HepG2 (cell line): ENCODE results near the gene PPAN. TPM values are rescaled to one million over a fixed set of nuclear protein-coding genes. Genes with fewer than 3 reads are reported as not detected.

ENCODE experiments used
- FOXA3 ChIP-seq: IDR thresholded peaks from 2 replicates; pipeline ENCODE4 v1.6.1; 2016; ENCODE audit warnings: missing genetic modification reagents, missing compliant biosample characterization
- IKZF1 ChIP-seq: fragments of 450-650 bp; IDR thresholded peaks from 2 replicates; pipeline ENCODE4 v1.7.1; 2016
- PHF5A ChIP-seq: IDR thresholded peaks from one replicate; pipeline ENCODE4 v1.6.1; 2018; ENCODE audit warnings: low read depth, missing genetic modification reagents; ENCODE audit not compliant: unreplicated experiment
- POLR2AphosphoS2 ChIP-seq: IDR thresholded peaks from 2 replicates; pipeline ENCODE4 v1.6.1; 2011; ENCODE audit warnings: low read depth, low read length, improper control_type of control experiment
- PRPF4 ChIP-seq: fragments of 200-400 bp; formaldehyde crosslinking; IDR thresholded peaks from 2 replicates; pipeline ENCODE4 v1.6.1; 2016; ENCODE audit warnings: low read length, low read depth; ENCODE audit not compliant: poor library complexity, severe bottlenecking
- SCMH1 ChIP-seq: sonication (generic); formaldehyde crosslinking; IDR thresholded peaks from 2 replicates; pipeline ENCODE4 v1.9.0; 2021; ENCODE audit warnings: missing genetic modification reagents, mild to moderate bottlenecking, borderline replicate concordance
- TCF7 ChIP-seq: sonication (generic); IDR thresholded peaks from 2 replicates; pipeline ENCODE4 v1.6.1; 2016; ENCODE audit warnings: antibody characterized with exemption, low read depth
- ZBTB20 ChIP-seq: sonication (generic); formaldehyde crosslinking; IDR thresholded peaks from 2 replicates; pipeline ENCODE4 v1.8.1; 2023; ENCODE audit warnings: missing genetic modification reagents, low read depth, mild to moderate bottlenecking, borderline replicate concordance
- ZC3H13 ChIP-seq: sonication (generic); formaldehyde crosslinking; IDR thresholded peaks from 2 replicates; pipeline ENCODE4 v1.8.1; 2023; ENCODE audit warnings: mild to moderate bottlenecking, missing genetic modification reagents, moderate library complexity
- ZNF282 ChIP-seq: fragments of 450-650 bp; IDR thresholded peaks from 2 replicates; pipeline ENCODE4 v1.6.1; 2018; ENCODE audit not compliant: partially characterized antibody
- ZNF326 ChIP-seq: sonication (generic); formaldehyde crosslinking; IDR thresholded peaks from 2 replicates; pipeline ENCODE4 v1.4.0; 2020; ENCODE audit warnings: missing genetic modification reagents, borderline replicate concordance
- ZNF44 ChIP-seq: sonication (generic); formaldehyde crosslinking; IDR thresholded peaks from 2 replicates; pipeline ENCODE4 v1.5.1; 2020; ENCODE audit warnings: mild to moderate bottlenecking, missing genetic modification reagents
- ZNF788 ChIP-seq: sonication (generic); formaldehyde crosslinking; IDR thresholded peaks from 2 replicates; pipeline ENCODE4 v1.5.0; 2020; ENCODE audit warnings: mild to moderate bottlenecking, missing genetic modification reagents, borderline replicate concordance
- polyA plus RNA-seq, 8 experiments: library from polyadenylated mRNA; depleted of rRNA in 3 of 8; stranded (reverse) in 7 of 8; unstranded in 1 of 8; fragments of >200 nt; fragmentation: Illumina TruSeq in 4 of 8; extraction: Trizol in 4 of 8; gene quantifications; 2 replicates each; pipeline versions ENCODE4 v1.2.1 to v1.2.3, GENCODE V29; 2011 to 2016; ENCODE audit warnings: low read depth in 4 of 8, missing spikeins in 1 of 8, mixed read lengths in 1 of 8; ENCODE audit not compliant: insufficient read depth in 1 of 8
- total RNA-seq, 5 experiments: library from RNA; depleted of rRNA; stranded (reverse); fragments of >200 nt; fragmentation: Illumina TruSeq; extraction: Trizol; gene quantifications; 2 replicates each; pipeline ENCODE4 v1.2.3, GENCODE V29; 2016; ENCODE audit warnings: low read depth in 1 of 5
- TF ChIP-seq, protein P1 (sequence below): sonication (generic); formaldehyde crosslinking; IDR thresholded peaks from 2 replicates; pipeline ENCODE4 v1.4.0; 2020; ENCODE audit warnings: mild to moderate bottlenecking, missing genetic modification reagents
- TF ChIP-seq, protein P2 (sequence below): sonication (generic); formaldehyde crosslinking; IDR thresholded peaks from 2 replicates; pipeline ENCODE4 v1.4.0; 2020; ENCODE audit warnings: mild to moderate bottlenecking, missing genetic modification reagents
- TF ChIP-seq, protein P3 (sequence below): sonication (generic); formaldehyde crosslinking; IDR thresholded peaks from 2 replicates; pipeline ENCODE4 v1.4.0; 2020; ENCODE audit warnings: missing genetic modification reagents

The PPAN gene
- total and polyA plus RNA-seq, 2 of the 13 experiments (the other 11 are each of a cell fraction or from before 2014, with no cell fraction given): 36.2 to 41.9 TPM

DNA sequence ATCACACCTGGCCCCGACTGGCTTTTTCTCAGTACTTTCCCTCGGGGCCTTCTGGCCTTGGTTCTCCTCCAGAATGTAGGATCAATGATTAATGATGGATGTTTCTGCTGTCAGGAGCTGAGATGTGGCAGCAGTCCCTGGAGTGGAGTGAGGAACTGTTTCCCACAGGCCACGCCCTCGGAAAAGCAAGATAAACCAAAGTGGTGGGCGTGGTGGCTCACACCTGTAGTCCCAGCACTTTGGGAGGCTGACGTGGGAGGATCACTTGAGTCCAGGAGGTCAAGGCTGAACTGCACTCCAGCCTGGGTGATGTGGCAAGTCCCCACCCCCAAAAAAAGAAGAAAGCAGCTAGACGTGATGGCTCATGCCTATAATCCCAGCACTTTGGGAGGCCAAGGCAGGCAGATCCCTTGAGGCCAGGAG, 27.1 kb upstream of the PPAN start (continued):
- TF ChIP-seq, protein P1, sequence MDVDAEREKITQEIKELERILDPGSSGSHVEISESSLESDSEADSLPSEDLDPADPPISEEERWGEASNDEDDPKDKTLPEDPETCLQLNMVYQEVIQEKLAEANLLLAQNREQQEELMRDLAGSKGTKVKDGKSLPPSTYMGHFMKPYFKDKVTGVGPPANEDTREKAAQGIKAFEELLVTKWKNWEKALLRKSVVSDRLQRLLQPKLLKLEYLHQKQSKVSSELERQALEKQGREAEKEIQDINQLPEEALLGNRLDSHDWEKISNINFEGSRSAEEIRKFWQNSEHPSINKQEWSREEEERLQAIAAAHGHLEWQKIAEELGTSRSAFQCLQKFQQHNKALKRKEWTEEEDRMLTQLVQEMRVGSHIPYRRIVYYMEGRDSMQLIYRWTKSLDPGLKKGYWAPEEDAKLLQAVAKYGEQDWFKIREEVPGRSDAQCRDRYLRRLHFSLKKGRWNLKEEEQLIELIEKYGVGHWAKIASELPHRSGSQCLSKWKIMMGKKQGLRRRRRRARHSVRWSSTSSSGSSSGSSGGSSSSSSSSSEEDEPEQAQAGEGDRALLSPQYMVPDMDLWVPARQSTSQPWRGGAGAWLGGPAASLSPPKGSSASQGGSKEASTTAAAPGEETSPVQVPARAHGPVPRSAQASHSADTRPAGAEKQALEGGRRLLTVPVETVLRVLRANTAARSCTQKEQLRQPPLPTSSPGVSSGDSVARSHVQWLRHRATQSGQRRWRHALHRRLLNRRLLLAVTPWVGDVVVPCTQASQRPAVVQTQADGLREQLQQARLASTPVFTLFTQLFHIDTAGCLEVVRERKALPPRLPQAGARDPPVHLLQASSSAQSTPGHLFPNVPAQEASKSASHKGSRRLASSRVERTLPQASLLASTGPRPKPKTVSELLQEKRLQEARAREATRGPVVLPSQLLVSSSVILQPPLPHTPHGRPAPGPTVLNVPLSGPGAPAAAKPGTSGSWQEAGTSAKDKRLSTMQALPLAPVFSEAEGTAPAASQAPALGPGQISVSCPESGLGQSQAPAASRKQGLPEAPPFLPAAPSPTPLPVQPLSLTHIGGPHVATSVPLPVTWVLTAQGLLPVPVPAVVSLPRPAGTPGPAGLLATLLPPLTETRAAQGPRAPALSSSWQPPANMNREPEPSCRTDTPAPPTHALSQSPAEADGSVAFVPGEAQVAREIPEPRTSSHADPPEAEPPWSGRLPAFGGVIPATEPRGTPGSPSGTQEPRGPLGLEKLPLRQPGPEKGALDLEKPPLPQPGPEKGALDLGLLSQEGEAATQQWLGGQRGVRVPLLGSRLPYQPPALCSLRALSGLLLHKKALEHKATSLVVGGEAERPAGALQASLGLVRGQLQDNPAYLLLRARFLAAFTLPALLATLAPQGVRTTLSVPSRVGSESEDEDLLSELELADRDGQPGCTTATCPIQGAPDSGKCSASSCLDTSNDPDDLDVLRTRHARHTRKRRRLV (CRISPR knock-in tag): no peak
- no peak for TF ChIP-seq ZNF44 (CRISPR knock-in tag)
- TF ChIP-seq PHF5A: no peak
- TF ChIP-seq POLR2AphosphoS2: no peak
- no peak for TF ChIP-seq SCMH1 (CRISPR knock-in tag)
- TF ChIP-seq TCF7: no peak
- no peak for TF ChIP-seq IKZF1
- TF ChIP-seq, protein P2, sequence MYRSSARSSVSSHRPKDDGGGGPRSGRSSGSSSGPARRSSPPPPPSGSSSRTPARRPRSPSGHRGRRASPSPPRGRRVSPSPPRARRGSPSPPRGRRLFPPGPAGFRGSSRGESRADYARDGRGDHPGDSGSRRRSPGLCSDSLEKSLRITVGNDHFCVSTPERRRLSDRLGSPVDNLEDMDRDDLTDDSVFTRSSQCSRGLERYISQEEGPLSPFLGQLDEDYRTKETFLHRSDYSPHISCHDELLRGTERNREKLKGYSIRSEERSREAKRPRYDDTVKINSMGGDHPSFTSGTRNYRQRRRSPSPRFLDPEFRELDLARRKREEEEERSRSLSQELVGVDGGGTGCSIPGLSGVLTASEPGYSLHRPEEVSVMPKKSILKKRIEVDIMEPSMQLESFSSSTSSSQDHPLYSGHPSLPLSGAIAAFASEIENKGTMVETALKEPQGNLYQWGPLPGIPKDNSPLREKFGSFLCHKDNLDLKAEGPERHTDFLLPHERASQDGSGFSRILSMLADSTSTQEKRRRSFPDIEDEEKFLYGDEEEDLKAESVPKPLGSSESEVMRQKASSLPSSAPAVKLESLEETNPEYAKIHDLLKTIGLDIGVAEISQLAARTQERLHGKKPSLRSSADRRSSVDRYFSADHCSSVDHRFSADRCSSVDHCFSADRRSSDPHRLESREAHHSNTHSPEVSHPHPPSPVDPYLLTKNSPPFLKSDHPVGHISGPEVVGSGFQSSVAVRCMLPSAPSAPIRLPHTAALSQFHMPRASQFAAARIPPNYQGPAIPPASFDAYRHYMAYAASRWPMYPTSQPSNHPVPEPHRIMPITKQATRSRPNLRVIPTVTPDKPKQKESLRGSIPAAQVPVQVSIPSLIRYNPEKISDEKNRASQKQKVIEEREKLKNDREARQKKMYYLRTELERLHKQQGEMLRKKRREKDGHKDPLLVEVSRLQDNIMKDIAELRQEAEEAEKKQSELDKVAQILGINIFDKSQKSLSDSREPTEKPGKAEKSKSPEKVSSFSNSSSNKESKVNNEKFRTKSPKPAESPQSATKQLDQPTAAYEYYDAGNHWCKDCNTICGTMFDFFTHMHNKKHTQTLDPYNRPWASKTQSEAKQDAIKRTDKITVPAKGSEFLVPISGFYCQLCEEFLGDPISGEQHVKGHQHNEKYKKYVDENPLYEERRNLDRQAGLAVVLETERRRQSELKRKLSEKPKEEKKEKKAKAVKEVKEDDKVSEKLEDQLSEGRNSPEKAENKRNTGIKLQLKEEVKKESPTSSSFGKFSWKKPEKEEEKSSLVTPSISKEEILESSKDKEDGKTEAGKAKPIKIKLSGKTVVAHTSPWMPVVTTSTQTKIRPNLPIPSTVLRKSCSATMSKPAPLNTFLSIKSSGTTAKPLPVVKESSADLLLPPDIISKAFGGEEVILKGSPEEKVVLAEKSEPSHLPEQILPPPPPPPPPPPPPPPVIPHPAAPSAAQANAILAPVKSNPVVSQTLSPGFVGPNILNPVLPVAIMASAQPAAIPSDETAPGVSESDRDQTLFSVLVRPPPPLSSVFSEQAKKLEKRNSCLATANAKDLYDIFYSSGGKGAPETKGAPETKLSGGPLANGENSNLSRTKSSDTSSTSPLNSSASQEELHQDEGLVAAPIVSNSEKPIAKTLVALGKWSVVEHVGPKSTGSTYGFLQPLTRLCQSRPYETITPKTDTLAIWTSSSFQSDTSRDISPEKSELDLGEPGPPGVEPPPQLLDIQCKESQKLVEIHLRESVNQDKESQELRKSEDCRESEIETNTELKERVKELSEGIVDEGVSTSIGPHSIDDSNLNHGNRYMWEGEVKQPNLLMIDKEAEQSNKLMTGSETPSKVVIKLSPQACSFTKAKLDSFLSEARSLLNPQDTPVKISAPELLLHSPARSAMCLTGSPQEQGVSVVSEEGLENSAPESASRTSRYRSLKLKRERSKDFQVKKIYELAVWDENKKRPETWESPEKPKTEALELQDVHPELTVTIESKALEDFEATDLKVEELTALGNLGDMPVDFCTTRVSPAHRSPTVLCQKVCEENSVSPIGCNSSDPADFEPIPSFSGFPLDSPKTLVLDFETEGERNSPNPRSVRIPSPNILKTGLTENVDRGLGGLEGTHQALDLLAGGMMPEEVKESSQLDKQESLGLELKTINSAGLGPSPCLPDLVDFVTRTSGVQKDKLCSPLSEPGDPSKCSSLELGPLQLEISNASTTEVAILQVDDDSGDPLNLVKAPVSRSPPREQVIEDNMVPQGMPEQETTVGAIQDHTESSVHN (CRISPR knock-in tag): no peak
- TF ChIP-seq PRPF4: no peak
- TF ChIP-seq ZNF788 (CRISPR knock-in tag): no peak
- TF ChIP-seq FOXA3 (CRISPR knock-in tag): no peak
- TF ChIP-seq, protein P3, sequence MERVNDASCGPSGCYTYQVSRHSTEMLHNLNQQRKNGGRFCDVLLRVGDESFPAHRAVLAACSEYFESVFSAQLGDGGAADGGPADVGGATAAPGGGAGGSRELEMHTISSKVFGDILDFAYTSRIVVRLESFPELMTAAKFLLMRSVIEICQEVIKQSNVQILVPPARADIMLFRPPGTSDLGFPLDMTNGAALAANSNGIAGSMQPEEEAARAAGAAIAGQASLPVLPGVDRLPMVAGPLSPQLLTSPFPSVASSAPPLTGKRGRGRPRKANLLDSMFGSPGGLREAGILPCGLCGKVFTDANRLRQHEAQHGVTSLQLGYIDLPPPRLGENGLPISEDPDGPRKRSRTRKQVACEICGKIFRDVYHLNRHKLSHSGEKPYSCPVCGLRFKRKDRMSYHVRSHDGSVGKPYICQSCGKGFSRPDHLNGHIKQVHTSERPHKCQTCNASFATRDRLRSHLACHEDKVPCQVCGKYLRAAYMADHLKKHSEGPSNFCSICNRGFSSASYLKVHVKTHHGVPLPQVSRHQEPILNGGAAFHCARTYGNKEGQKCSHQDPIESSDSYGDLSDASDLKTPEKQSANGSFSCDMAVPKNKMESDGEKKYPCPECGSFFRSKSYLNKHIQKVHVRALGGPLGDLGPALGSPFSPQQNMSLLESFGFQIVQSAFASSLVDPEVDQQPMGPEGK: peak; percentile 50; the same call in 1 of the 2 replicates
- no peak for TF ChIP-seq ZC3H13 (CRISPR knock-in tag)
- no peak for TF ChIP-seq ZNF282
- no peak for TF ChIP-seq ZBTB20 (CRISPR knock-in tag)
- no peak for TF ChIP-seq ZNF326 (CRISPR knock-in tag)
